Measurements from ENCODE around the gene KHDC3L. TPM values are rescaled to one million over a fixed set of nuclear protein-coding genes. Genes with fewer than 3 reads are reported as not detected.

The KHDC3L gene
- total RNA-seq, 1 experiment from 2014 or later: 0.22 TPM

DNA sequence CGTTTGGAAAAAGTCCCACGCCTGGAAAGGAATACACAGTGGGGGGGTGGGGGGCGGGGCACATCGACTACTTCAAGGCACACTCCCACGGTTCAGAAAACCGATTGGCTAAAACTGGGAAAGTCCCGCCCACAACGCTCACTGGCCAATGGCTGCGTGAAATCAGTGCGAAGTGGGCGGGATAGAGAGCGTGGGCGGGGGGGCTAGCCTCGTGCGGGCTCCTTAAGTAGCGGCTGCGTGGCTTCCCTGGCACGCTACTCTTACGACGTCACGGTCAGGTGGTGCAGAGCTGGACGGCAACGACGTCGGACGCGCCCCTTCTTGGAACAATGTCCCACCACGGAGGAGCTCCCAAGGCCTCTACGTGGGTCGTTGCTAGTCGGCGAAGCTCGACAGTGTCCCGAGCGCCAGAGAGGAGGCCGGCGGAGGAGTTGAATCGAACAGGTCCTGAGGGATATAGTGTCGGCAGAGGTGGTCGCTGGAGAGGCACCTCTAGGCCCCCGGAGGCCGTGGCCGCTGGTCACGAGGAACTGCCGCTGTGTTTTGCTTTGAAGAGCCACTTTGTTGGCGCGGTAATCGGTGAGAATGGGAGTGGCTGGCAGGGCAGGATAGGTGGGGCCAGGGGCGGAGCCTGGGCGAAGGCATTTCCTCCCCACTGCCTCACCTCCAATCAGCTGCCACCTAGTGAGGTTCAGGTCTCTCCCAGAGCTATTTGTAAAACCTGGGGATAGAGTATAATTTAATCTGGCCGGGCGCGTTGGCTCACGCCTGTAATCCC lies 32.3 kb downstream of the KHDC3L start, which contains the start of gene DDX43:
Gene DDX43 (plus strand): TSS at position 252 of the 778 bp plus-strand sequence. CDS start 78 bp downstream, at position 330.
- no peak within 1 kb of the TSS for H3K56ac ChIP-seq (ENCODE audit: insufficient read length, low read depth, low read length)
- H4K20me1 ChIP-seq (ENCODE audit: control insufficient read depth, insufficient read depth, insufficient read length): no peaks in the 10 kb centered on the region
- peaks cover 3% of the 10 kb centered on the region in 2 experiments; a peak in 4 of 5 replicates for H3K9me3 Mint-ChIP-seq
- H4K91ac ChIP-seq (ENCODE audit: insufficient read length, low read depth, low read length): no peak within 1 kb of the TSS
- TF ChIP-seq, protein P1, sequence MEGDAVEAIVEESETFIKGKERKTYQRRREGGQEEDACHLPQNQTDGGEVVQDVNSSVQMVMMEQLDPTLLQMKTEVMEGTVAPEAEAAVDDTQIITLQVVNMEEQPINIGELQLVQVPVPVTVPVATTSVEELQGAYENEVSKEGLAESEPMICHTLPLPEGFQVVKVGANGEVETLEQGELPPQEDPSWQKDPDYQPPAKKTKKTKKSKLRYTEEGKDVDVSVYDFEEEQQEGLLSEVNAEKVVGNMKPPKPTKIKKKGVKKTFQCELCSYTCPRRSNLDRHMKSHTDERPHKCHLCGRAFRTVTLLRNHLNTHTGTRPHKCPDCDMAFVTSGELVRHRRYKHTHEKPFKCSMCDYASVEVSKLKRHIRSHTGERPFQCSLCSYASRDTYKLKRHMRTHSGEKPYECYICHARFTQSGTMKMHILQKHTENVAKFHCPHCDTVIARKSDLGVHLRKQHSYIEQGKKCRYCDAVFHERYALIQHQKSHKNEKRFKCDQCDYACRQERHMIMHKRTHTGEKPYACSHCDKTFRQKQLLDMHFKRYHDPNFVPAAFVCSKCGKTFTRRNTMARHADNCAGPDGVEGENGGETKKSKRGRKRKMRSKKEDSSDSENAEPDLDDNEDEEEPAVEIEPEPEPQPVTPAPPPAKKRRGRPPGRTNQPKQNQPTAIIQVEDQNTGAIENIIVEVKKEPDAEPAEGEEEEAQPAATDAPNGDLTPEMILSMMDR (conservative IDR thresholded peaks at IDR 0.05): no peak
- H2BK20ac ChIP-seq (ENCODE audit: low read depth, low read length, poor library complexity, severe bottlenecking): no peak within 1 kb of the TSS
- H4K8ac ChIP-seq (replicated peaks; ENCODE audit: insufficient read length, low read depth, low read length): no peak within 1 kb of the TSS
- H3T11ph ChIP-seq (ENCODE audit: low read length): no peak within 1 kb of the TSS
- no peak within 1 kb of the TSS; a peak in 2 of 7 replicates for H3K27ac Mint-ChIP-seq
- no peak within 1 kb of the TSS for H3K23ac ChIP-seq (ENCODE audit: insufficient read length, low read depth, low read length)
- no peaks in the 10 kb centered on the region for H3K9me3 ChIP-seq (ENCODE audit: control insufficient read depth, low read depth, low read length)
- no peak within 1 kb of the TSS for H3K4ac ChIP-seq (ENCODE audit: low read depth, low read length)
- no peak within 1 kb of the TSS for H3K27ac ChIP-seq (ENCODE audit: insufficient read length, low read depth, low read length)
- no peaks in the 10 kb centered on the region for H3K4me1 ChIP-seq (ENCODE audit: insufficient read depth, low read length)
- H3K23me2 ChIP-seq (ENCODE audit: insufficient read length, low read depth, low read length, poor library complexity, severe bottlenecking): no peaks in the 10 kb centered on the region
- no peak within 1 kb of the TSS for H4K5ac ChIP-seq (ENCODE audit: insufficient read length, low read depth, low read length)
- peaks cover 3% of the 10 kb centered on the region for H3K27me3 Mint-ChIP-seq (ENCODE audit: low read depth)
- no peaks in the 10 kb centered on the region for H3K27me3 ChIP-seq (ENCODE audit: insufficient read depth, low read length)
- H2BK5ac ChIP-seq (ENCODE audit: insufficient read length, low read length): no peak within 1 kb of the TSS
- H3K14ac ChIP-seq (ENCODE audit: insufficient read depth, low read length): peak within 1 kb of the TSS; percentile 5; the same call in 1 of the 2 replicates
- H2AK5ac ChIP-seq (ENCODE audit: insufficient read length, low read length): no peak within 1 kb of the TSS
- H3K4me2 ChIP-seq (ENCODE audit: insufficient read depth, insufficient read length, low read length): no peak within 1 kb of the TSS
- peak within 1 kb of the TSS; percentile 62 for H3K18ac ChIP-seq (ENCODE audit: insufficient read length, low read depth, low read length)
- no peak within 1 kb of the TSS for H2BK120ac ChIP-seq (ENCODE audit: low read depth, low read length, poor library complexity, severe bottlenecking)
- H2BK15ac ChIP-seq (ENCODE audit: low read depth, low read length): peak within 1 kb of the TSS; percentile 82
- no peaks in the 10 kb centered on the region for H3K79me2 ChIP-seq (ENCODE audit: insufficient read depth, low read length)
- H3K36me3 Mint-ChIP-seq (ENCODE audit: insufficient read depth in 1 of 3, low read depth in 3 of 3): no peaks in the 10 kb centered on the region; a peak in 2 of 7 replicates
- DNase-seq: peak; percentile 65
- no CpG with 5 or more reads among the region's 54 CpGs for WGBS (ENCODE audit: extremely low coverage, insufficient read length, low lambda C conversion rate)
- H3K79me1 ChIP-seq (ENCODE audit: insufficient read depth, low read depth, low read length, poor library complexity, severe bottlenecking): no peaks in the 10 kb centered on the region
- no peak within 1 kb of the TSS for H2BK12ac ChIP-seq (ENCODE audit: insufficient read length, low read depth, low read length)
- H3K4me3 Mint-ChIP-seq: peak within 1 kb of the TSS in 1 of 2 experiments; percentile 51; a peak in 1 of 5 replicates
- H3K9ac ChIP-seq (ENCODE audit: extremely low read depth, insufficient read length, low read length): no peak within 1 kb of the TSS
- no peak within 1 kb of the TSS for H2AFZ ChIP-seq (ENCODE audit: low read length)
- peaks cover 3 to 7% of the 10 kb centered on the region in 2 experiments; a peak in 3 of 4 replicates for H3K4me1 Mint-ChIP-seq
